Inflammatory macrophage (primary cell): Measurements from ENCODE around the gene CGRRF1.

Experiments used
- DNase-seq, 2 donors: peaks; one replicate each; pipeline ENCODE4 v3.0.0-alpha.2; 2020 to 2022

Gene CGRRF1

DNA sequence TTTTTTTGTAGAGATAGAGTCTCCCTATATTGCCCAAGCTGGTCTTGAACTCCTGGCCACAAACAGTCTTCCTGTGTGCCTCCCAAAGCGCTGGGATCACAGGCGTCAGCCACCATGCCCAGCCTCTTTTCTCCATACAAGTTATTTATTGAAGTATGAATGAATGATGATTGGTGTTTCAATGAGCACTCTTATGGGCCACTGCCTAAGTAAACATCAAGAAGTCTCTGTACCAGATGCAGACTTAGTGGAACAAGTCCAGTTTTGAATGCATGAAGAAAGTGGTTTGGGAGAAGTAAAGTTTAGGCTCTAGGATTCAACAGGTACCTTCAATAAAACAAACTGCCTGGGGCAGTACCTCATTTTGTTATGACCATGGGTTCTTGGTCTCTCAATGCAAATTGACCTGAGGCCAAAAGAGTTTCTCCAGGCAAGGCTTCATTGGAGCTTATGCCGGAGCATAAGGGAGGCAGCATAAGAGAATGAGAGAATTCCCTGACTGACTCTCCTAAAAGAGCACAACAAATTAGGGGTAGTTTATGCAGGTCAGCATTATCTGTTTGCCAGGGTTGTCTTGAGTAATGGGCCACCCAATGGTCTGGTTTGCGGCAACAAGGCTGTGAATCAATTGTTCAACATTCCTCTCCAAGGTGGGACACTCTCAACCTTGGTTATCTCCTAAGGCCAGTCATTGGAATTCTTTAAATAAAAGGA, 19.8 kb upstream of the CGRRF1 start:
- no peak for DNase-seq

DNA sequence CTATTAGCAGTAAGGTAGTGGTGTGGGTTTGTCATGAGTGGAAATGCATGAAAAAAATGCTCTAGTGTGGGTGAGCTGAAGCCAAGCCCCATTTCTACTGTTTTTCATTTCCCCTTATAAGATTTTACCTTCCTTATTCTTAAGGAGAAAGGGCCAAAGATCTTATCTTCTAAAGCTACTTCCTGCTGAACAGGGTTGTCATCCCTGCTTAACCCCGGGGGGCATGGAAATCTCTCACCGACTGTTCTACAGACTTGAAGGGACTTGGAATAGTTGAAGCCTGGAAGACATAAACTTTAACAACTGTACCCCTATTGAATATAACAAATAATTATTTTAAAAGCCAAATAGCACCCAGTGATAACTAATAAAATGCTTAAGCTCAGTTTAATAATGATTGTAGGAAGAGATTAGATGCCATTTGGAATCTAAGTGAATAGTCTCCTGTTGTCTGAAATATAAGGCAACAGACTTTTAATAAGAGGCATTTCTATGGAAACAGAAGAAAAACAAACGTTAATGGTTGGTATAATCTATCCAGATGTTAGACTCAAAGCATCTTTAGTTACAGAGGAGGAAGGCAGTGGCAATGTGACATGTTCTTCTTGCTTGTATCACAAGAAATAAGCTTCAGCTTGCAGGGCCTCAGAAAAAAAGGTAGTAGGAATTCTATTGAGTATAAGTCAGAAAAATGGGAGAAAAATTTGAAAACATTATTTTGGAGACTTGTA, 19.1 kb upstream of the CGRRF1 start:
- DNase-seq: peak; percentile 32 to 37

DNA sequence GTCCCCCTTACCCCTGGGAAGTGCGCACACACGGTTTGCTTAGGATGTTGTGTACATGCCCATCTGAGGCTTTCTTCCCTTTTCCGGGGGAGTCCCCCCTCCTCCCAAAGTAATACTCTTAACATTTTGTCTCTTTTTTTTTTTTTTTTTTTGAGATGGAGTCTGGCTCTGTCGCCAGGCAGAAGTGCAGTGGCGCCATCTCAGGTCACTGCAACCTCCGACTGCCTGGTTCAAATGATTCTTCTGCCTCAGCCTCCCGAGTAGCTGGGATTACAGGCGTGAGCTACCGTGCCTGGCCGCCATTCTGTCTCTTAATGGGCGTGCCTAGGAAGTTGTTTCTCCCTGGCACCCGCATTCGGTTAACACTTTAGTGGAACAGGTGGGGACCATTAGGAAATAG, 16.4 kb upstream of the CGRRF1 start:
- DNase-seq: no peak

DNA sequence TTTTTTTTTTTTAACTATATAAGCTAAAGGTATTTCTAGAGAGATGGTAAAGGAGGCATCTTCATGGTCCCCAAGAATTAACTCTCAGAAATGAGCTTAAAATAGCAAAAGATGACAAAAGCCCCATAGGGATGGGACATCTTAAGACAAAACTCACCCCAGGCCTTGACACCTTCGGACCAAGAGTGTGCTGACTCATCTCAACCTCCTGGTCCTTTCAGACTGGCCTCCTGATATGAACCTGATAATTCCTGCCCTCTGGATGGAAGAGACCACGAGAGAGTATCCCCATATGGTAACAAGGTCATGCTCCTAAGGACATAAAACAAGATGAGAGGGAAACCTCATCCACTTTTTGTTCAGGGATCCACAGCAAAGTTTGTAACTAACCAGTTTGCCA, 12.5 kb upstream of the CGRRF1 start:
- no peak for DNase-seq

DNA sequence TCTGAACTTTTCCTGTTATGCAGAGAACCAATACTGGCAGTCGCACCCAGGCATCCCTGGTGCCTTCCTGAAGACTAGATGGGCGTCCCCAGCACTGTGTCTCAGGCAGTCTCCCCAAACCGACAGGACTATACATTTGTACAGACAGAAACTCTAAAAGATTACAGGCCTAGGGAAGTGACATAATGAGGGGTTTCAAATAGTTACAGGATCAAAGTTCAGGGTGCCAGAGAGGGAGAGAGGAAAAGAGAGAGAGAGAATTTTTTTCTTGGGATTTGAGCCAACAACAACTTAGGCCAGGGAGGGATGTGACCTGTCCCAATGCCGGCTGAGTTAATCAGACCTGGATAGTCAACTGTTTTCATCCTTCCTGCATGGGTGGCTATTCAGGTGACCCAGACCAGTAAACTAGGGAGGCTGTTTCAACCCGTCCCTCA, 11.6 kb upstream of the CGRRF1 start:
- DNase-seq: no peak

DNA sequence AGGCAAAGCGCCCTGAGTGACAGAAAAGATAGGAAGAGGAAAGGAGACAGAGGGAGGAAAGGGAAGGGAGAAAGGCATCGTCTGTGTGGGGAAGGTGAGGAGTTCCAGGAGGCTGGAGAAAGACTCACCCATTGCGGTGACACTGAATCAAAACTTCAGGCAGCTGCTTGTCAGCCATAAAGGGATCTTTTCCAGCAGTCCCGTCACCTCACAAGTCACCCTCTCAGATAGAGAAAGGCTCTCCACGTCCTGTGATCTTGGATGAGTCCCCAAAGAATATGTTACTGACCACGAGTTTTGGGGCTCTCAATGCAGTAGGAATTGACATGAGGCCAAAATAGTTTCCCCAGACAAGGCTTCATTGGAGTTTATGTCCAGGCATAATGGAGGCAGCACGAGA, 11.1 kb upstream of the CGRRF1 start:
- no peak for DNase-seq

DNA sequence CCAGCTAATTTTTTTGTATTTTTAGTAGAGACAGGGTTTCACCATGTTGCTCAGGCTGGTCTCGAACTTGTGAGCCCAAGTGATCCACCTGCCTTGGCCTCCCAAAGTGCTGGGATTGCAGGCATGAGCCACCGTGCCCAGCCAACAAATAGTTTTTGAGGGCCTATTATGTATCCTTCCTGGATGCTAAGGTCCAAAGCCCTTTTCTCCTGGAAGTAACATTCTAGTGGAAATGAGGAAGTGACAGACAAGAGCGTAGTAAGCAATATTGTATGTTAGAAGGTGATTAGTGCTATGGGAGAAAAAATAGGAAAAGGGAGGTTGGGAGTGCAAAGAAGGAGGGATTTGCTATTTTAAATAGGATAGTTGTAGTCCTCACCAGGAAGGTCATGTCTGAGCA, 9.0 kb upstream of the CGRRF1 start:
- DNase-seq: no peak

DNA sequence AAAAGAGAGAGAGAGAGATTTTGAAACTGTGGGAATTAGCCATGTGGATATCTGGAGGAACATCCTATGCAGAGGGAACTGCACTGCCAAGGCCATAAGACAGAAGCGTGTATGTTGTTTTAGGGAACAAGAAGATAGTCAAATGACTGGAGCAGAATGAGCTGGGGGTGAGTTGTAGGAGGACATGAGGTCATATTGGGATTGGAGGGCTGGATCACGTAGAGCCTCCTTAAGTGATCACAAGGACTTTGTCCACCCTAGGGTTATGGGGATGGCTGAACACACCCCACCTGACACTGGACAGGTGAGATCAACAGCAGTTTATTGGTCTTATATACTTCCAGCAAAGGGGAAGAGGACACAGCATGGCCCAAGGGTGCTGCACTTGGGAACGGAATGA, 8.2 kb upstream of the CGRRF1 start:
- DNase-seq: peak; percentile 84 to 92

DNA sequence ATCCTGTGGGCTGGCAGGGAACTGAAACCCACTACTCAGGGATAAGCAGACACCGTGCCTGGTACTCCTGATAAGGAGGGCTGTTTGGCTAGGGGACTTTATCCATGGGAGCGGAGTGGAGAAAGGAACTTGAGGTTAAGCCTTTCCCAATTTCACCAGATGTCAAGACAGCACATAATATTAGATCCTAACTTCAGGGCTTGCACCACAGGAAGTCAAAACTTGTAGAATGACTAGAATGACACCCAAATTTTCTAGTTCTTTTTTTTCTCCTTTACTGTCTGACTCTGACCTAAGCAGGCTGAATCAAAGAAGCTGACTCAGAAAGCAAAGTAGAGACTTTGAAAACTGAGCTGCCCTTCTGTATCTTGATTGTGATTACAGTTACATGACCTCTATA, 7.1 kb upstream of the CGRRF1 start:
- DNase-seq: peak; percentile 82 to 94

DNA sequence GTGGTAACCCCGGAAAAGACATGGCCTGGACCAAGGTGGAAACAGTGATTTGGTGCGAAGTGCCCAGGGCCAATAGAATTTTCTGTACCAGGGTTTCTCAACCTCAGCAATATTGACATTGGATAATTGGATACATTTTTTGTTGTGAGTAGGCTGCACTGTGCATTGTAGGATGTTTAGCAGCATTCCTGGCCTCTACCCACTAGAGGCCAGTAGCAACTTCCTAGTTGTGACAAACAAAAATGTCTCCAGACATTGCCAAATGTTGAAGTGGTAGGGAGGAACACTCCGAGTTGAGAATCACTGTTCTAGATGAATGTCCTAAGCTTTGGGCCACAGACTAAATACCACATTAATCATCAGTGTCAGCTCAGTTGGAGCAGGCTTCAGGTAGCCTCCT, 6.2 kb upstream of the CGRRF1 start:
- peak; percentile 77 to 80 for DNase-seq

DNA sequence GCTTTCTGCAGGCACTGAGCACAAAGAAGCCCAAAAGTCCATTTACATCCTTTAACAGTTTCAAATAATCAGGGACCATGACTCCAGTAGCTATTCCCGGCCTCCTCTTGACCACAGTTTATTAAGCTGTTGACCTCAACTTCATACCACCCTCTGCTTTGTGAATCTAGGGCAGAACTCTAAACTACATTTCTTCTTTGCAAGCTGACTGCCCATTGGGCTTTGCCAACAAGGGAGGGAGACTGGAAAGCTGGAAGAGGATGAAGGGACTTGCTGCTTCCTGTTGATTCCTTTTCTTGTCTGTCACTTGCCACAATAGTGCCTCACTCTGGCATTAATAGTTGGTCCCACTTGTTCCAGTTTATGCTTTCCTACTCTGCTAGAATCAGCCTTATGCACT, 2.7 kb downstream of the CGRRF1 start:
- DNase-seq: no peak

DNA sequence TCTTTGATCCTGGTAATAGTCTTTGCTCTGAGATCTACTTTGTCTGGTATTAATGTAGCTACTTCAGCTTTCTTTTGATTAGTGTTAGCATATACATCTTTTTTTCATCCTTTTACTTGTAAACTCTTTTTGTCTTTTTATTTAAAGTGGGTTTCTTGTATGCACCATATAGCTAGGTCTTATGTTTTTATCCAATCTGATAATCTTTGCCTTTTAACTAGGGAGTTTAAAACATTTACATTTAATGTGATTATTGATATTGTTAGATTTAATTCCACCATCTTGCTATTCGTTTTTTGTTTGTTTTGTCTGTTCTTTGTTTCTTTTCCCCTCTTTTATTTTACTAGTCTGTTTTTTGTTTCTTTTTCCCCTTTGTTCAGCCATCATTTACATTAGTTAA, 6.0 kb downstream of the CGRRF1 start:
- DNase-seq: no peak

DNA sequence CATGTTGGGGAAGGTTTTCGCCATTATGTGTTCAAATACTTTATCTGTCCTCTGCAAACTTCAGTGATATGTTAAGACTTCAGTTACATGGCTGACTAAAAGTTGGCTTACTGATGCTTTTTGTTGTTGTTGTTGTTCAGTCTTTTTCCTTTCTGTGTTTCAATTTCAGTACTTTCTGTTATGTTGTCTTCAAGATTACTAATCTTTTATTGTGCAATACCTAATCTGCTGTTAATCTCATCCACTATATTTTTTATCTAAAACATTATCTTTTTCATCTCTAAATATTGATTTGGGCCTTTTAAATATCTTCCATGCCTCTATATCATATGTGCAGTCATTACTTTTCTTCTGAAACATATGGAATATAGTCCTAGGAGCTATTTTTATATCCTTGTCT, 7.0 kb downstream of the CGRRF1 start:
- DNase-seq: no peak

DNA sequence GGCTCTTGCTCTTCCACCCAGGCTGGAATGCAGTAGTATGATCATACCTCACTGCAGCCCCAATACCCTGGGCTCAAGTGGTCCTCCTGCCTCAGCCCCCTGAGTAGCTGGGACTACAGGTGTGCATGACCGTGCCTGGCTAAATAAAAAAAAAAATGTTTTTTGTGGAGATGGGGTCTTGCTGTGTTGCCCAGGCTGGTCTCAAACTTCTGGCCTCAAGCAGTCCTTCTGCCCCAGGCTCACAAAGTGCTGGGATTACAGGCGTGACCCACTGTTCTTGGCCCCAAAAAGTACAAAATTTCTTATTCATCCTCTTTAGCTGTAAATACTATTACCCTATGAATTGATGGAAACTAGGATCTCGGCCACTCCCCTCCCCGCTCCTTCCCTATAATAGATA, 14.7 kb downstream of the CGRRF1 start:
- no peak for DNase-seq

DNA sequence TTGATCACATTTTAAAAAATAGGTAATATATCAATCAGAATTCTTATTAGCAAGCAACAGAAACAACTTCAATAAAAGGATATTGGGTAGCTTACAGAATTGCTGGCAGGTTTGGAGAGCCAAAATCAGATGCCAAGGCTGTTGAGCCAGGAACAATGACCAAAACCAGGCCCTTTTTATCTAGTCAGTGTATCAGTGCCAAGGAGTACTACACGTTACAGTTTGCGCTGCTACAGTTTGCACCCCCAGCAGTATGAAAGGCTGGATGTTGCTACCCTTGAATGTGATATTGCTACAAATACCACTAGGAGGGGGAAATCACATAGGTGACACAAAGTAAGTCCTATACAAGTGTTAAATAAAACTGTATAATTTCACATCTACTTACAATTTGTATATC, 19.3 kb downstream of the CGRRF1 start:
- no peak for DNase-seq

DNA sequence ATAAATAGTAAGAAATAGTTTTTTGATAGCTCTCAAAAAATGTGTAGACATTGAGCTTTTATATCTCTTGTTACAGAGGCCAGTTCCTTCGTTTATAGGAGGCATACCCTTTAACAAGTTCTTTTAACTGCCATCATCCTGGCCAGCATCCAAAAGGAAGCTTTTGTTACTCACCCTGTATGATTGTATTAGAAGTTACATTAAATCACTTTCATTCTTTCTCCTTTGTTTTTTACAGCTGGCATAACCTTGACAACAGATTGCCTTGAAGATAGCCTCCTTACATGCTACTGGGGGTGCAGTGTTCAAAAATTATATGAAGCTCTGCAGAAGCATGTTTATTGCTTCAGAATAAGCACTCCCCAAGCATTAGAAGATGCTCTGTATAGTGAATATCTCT, 20.1 kb downstream of the CGRRF1 start:
- DNase-seq: no peak

DNA sequence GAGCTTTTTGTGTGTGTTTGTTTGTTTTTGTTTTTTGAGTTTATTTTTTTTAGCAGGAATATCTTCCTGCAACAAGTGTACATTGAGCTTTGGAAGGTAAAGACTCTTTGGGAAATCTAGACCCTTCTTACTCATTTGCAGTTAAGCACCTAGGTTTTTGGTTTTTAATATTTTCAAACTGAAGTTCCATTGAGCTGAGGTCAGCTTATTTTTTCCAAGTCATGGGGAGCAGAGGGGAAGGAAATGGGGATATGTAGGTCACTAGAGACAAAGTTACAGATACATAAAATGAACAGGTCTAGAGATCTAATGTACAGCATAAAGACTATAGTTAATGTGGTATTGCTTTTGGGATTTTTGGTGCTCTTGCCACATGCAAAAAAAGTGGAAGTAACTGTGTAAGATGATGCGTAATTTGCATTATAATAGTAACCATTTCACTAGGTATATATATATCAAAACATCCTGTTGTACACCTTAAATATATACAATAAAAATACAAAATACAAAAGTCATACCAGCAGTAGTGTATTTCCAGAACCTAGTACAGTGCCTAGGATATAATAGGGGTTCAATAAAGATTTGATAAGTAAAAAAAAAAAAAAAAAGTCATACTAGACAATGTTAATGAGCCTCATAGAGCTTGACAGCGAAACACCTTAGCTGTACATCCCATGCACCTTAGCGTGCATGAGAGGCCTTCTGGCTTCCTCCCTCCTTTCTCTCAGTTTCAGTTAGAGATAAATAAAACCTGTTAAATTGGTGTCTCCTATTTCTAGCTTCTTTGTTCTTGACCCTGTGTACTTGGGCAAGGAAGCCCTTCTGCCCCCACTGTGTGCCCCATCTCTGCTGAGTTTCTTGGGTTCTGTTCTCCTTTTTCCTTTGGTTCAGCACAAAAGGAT, 22.7 kb downstream of the CGRRF1 start:
- DNase-seq: no peak

DNA sequence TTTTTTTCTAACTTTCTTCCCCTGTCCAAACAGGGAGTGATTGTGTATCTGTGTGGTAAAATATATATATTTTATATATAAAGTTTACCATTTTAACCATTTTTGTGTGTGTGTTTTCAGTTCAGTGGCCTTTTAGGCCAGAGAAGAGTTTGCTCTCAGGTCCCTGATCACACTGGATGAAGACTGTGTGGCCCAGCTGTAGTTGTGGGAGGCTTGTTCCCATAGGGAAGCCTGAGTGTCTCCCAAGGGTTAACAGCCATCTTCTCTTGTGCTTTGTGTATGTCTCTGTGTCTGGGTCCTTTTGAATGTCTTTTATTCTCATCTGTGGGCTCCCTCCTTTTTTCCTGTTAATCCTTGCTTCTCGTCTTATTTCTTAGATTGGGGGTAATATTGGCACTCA, 23.4 kb downstream of the CGRRF1 start:
- DNase-seq: no peak

DNA sequence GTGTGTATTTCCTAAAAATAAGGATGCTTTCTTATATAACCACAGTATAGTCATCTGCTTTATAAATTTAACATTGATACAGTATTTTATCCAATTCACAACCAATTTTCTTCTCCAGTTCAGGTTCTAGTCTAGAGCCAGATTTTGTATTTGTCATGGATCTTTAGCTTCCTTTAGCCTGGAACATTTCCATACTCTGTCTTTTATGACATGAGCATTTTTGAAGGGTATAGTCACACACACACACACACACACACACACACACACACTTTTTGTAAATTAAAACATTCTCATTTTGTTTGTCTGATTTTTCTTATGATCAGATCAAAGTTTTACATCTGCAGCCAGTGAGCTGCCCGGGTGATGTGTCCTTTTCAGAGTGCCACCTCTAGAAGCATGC, 25.4 kb downstream of the CGRRF1 start:
- no peak for DNase-seq

DNA sequence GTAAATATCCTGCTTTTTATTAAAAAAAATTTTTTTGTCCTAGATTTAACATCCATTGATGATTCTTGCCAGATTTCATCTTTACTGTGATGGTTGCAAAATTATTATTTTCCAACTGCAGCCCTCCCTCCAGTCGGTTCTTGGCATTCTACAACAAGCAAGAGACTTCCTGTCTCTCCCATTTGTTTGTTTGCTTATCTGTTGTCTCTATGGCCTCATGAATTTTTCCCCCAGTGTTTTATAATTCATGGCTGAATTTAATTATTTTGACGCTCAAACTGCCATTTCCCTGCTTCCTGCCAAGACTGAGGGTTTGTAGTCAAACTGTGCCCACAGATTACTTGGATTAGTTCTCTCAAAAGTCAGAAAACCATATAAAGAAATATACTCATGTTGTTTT, 25.9 kb downstream of the CGRRF1 start:
- DNase-seq: no peak

DNA sequence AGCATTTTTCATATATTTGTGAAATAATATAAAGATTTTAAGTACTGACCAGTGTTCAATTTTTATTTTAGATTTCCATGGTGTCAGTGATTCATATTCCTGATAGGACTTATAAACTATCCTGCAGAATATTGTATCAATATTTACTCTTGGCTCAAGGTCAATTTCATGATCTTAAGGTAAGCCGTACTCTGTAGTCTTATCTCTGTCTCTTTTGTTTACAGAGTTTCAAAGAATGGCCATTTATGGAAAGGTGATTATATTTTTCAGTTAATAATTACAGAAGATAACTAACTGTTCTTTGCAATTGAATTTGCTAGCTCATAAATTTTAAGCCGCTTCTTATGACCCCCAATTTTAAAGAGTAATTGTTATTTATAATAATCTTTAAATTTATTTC, 27.9 kb downstream of the CGRRF1 start:
- no peak for DNase-seq

DNA sequence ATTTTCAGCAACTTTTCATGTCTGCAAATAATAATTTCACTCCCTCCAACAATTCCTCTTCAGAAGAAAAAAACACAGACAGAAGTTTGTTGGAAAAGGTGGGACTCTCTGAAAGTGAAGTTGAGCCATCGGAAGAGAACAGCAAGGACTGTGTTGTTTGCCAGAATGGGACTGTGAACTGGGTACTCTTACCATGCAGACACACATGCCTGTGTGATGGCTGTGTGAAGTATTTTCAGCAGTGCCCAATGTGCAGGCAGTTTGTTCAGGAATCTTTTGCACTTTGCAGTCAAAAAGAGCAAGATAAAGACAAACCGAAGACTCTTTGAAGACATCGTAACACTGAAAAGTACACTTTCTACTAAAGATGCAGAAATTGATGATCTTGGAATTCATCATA, 28.3 kb downstream of the CGRRF1 start:
- no peak for DNase-seq

DNA sequence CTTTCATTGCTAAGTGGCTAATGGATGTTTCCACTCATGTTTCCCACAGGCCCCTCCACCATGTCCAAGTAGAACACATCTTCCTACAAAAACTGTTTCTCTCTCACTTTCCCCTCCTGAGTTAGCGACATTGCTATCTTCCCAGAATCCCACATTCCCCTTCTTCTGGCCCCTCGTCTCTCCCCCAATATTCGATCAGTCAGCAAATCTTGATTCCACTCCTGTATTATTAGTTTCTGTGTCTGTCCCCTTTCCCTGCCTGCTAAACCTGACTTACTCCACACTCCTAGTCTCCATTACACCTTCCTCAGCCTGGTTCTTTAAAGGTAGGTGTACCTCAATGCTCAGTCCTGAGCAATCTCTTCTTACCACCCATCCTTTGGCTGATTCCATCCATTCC, 37.9 kb downstream of the CGRRF1 start:
- DNase-seq: no peak

DNA sequence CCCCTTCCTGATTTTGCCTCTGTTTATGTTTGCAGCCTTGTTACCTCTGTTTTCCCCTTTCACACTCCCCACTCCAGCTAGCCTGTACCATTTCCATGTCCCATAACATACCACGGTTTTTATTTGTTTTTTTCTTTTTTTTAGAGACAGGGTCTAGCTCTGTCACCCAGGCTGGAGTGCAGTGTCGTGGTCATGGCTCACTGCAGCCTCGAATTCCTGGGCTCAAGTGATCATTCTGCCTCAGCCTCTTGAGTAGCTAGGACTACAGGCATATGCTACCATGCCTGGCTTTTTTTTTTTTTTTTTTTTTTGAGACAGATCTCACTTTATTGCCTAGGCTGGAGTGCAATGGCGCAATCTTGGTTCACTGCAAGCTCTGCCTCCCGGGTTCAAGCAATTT, 38.8 kb downstream of the CGRRF1 start:
- DNase-seq: no peak
